TTC549 (cell line): Measurements from ENCODE around the gene ALAS2.
"Not testable (repeated sequence)": the region's sequence is repeated elsewhere in the genome, so short reads cannot be mapped to it uniquely, and the experiment has no call there.

ENCODE experiments used
- FAIRE-seq: peaks from 2 replicates; lab custom pipeline; 2012; peaks lifted over from hg19 to GRCh38; lab: Jason Lieb, UNC

ALAS2 gene, protein sequence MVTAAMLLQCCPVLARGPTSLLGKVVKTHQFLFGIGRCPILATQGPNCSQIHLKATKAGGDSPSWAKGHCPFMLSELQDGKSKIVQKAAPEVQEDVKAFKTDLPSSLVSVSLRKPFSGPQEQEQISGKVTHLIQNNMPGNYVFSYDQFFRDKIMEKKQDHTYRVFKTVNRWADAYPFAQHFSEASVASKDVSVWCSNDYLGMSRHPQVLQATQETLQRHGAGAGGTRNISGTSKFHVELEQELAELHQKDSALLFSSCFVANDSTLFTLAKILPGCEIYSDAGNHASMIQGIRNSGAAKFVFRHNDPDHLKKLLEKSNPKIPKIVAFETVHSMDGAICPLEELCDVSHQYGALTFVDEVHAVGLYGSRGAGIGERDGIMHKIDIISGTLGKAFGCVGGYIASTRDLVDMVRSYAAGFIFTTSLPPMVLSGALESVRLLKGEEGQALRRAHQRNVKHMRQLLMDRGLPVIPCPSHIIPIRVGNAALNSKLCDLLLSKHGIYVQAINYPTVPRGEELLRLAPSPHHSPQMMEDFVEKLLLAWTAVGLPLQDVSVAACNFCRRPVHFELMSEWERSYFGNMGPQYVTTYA

DNA sequence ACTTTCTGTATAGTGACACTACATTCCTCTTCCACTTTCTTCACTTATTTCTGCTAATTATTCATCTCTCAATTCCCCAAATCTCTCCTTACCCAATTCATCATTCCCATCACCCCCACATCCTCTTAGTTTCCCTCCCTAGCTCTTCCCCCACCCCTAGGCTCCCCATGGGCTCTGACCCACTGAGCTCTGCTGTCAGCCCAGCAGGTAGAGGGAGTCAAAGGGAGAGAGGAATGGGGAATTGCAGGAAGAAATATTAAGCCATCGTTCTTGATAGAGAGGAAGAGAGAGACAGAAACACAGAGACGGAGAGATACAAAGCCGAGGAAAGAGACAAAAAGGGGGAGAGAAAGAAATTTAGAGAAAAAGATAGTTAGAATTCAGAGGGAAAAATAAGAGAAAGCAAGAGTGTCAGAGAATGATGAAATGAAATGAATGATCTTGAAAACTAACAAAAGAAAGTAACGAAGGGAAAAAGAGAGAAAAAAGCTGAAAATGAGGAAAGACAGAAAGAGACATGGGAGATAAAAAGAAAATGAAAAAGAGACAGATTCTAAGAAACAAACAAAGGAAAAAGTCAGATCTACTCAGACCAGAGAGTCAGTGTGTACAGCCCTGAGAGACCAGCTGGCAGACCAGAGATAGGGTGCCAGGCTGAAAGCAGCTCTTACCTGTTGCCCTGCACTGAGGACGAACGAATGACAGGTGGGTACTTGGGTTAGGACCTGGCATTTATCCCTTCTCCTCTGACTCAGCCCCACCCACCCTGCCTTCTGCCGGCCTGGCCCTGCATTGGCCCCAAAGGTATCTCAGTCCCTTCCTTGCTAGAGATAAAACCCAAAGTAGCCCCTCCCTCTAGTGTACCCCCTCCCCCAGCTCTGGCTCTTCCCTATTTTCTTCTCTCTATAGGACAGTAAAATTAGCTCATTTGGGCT is at the start of gene ALAS2:
ALAS2 (minus strand) TSS at position 707 of the 935 bp plus-strand sequence. CDS start 4,977 bp downstream, outside the sequence.
- no peak for FAIRE-seq

DNA sequence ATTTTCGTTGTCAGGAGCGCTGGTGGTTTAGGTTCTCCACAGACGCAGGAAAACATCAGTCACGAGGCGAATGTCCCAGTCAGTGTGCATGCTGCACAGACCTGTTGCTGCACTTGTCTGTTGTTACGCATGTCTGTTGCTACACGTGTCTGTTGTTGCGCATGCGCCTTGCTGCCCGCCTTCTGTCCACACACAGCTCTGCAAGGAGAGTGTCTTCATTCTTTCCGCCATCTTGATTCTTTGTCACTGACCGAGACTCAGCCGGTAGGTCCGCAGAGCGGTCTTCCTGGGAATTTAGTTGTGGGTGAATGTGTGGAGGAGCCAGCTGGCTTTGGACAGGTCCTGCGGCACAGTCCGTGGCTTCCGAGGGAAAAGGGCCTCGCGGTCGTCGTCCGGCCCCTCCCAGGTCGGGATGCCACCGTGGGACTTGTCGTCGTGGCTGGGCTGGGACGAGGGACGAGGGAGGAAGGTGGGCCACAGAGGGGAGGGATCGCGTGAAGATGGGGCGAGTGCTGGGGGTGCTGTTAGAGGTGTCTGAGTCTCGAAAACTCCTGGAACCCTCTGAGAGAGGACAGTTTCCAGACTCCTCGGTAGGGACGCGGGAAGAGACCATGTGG is 44.2 kb upstream of the ALAS2 start, which contains the start of gene PAGE2B:
PAGE2B (plus strand) TSS at position 180 of the 617 bp plus-strand sequence. CDS start 1,012 bp downstream, outside the sequence.
- FAIRE-seq, result no peak

DNA sequence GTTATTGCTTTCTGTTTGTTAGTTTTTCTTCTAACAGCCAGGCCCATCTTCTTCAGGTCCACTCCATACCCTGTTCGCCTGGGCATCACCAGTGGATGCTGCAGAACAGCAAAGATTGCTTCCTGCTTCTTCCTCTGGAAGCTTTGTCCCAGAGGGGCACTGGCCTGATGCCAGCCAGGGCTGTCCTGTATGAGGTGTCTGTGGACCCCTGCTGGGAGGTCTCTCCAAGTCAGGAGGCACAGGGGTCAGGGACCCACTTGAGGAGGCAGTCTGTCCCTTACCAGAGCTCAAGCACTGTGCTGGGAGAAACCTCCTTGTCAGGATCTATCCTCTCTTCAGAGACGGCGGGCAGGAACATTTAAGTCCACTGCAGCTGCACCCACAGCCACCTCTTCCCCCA is 41.5 kb upstream of the ALAS2 start:
- FAIRE-seq, result no peak

DNA sequence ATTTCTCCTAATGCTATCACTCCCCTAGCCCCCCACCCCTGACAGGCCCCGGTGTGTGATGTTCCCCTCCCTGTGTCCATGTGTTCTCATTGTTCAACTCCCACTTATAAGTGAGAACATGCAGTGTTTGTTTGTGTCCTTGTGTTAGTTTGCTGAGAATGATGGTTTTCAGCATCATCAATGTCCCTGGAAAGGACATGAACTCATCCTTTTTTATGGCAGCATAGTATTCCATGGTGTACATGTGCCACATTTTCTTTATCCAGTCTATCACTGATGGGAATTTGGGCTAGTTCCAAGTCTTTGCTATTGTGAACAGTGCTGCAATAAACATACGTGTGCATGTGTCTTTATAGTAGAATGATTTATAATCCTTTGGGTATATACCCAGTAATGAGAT is 36.4 kb upstream of the ALAS2 start:
- FAIRE-seq, result not testable (repeated sequence)

DNA sequence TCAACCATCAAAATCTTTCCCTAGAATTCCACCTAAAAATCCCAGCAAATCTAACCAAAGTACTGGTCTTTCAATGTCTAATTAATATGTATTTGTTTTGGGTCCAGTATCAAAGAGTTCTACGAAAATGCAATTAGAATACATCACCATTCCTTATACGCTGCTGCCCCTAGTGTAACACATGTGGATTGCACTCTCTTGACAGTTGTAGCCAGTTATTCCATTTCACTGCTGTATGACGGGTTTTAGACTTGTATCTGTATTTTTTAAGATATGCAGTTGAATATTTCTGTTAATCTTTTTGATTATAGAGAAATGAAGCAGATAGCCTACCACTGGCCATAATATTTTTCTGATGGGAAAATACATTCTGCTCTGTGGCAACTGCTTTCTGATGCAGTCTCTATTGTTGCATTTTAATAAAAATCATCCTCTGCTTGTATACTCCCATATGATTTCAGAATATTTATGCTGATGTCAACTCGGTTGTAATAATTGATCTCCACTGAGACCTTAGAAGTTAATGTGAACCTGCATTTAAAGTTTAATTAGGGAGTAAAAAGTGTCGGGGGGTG is 27.0 kb upstream of the ALAS2 start:
- FAIRE-seq, result peak; percentile 74

DNA sequence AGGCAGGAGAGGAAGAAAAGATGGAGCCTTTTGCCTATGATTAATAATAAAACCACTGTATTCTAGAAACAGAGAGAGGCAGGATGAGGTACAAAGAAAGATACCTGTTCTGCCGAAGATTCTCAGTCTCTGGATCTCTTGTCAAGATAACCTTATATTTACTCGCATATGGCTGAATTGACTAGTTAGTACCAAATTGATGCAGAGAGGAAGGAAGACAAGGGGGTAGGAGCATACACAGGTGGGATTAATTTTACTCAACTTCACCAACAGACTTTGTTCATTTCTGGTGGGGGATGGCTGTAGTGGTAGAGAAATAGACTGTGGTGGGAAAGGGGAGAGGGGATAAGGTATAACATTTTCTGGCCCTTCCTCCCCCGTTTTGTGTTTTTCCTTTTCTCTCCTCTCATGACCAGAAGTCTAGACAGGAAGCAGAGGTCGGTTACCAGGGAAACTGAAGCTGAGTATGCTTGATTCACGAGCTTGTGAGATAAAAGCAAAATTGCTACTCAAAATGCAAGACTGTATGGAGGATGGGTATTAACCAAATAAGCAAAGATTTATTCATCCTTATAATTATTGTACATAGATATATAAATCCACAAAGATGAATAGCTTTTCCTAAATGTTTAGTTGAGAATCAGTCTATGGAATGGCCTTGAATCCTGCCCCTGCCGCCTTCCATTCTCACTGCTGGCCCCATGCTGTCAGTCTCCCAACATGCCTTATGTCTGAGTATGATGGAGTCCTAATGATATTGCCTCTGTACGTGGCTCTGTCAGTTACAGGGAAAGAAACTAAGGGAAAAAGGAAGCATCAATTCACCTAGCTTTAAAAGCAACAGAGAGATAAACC is 26.3 kb upstream of the ALAS2 start:
- no peak for FAIRE-seq

DNA sequence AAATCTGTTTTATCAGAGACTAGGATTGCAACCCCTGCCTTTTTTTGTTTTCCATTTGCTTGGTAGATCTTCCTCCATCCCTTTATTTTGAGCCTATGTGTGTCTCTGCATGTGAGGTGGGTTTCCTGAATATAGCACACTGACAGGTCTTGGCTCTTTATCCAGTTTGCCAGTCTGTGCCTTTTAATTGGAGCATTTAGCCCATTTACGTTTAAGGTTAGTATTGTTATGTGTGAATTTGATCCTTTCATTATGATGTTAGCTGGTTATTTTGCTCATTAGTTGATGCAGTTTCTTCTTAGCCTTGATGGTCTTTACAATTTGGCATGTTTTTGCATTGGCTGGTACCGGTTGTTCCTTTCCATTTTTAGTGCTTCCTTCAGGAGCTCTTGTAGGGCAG is 19.8 kb upstream of the ALAS2 start:
- not testable (repeated sequence) for FAIRE-seq

DNA sequence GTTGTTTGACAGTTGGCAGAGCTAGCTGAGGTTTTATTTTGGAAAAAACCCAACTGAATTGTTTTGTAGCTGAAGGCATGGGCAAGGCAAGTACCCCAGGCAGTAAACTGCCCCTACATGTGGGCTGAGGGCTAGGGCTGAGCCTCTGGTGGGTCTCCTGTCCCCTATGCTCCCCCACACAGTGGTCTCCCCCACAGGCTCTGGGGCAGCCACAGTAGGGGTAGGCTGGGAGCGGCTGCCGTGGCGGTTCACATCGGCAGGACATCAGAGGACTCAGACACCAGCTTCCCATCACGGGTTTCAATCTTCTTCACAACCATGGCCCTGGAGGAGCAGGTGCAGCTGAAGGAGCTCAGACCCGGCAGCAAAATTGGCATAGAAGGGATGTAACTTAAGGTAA is 10.7 kb upstream of the ALAS2 start:
- no peak for FAIRE-seq

DNA sequence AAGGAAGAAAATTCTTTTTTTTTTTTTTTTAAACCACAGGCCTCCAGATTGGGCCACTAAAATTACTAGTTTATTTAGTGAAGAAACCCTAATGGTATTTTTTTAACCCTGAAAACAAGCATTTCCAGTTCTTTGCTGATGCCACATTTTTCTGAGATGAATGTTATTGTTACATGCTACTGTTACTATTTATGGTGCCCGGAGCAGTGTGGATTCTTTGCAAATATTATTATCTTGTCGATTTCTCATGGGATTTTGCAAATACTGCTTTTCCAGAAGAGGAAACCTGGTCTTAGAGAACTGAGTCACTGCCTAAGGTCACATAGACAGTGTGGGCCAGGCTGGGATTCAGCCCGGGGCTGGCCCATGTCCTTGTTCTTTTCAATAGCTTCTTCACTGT is 8.7 kb upstream of the ALAS2 start:
- FAIRE-seq, result no peak

DNA sequence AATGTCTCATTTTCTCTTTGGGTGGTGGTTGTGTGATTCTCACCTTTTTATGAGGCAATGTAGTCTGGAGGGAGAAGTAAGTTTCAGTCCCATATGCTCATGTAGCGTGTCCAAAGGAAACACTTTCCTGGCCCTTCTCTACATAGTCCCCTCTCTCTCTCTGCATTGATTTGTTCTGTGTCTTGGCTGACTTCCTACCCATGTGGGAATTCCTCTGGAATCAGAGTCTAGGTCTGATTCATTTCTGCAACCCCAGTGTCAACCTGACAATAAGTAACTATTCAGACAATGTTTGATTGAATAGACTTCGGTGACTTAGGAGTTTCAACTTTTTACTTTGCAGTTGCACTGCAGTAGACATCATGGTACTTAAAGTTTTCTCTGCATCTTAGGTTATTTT is 2.7 kb upstream of the ALAS2 start:
- no peak for FAIRE-seq

DNA sequence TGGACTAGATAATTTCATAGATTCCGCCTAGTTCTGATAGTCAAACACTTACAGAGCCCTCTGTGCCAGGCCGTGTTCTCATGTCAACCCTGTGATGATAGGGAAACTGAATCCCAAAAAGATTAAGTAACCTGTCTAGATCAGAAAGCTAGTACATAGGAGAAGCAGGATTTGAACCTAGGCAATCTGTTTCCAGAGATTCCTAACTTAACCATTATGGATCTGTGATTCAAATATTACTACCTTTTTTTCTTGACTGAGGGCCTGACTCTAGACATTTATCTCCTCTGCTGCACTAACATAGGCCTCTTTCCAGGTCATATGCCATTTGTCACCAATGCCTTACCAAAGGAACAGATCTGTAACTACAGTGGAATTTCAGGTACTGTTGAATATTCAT is 1.5 kb downstream of the ALAS2 start:
- FAIRE-seq, result no peak

DNA sequence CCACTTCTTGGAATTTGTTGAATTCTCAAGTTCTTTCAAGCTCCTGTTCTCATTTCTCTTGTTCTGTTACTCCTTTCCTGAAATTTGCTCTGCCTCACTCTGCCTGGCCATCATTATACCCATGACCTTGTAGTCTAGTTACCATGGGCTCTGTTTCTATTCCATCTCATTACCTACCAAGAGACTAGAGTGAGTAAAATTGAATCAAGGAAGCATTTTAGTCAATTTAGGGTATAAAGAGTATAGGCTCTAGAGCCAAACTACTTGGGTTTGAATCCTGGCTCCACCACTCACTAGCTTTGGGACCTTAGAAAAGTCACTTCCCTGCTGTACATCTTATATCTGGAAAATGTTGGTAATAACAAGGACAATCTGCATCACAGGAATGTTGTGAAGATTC is 2.2 kb downstream of the ALAS2 start:
- no peak for FAIRE-seq

DNA sequence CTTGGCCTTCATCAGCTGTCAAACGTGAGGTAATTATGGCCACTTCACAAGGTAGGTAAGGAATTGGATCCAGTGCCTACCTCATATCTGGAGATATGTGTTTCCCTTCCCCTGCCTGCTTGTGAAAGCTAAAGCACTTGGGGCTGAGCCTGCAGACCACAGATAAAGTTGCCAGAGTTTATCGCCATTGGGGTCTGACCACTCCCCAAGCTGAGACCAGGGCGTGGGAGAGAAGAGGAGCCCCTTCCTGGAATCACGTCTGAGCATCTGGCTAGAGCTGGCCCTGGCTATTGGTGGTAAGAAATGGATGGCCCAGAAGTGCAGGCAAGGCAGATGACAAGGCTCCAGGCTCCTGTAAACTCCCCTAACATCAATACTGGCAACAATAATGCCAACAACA is 2.7 kb downstream of the ALAS2 start:
- FAIRE-seq, result no peak

DNA sequence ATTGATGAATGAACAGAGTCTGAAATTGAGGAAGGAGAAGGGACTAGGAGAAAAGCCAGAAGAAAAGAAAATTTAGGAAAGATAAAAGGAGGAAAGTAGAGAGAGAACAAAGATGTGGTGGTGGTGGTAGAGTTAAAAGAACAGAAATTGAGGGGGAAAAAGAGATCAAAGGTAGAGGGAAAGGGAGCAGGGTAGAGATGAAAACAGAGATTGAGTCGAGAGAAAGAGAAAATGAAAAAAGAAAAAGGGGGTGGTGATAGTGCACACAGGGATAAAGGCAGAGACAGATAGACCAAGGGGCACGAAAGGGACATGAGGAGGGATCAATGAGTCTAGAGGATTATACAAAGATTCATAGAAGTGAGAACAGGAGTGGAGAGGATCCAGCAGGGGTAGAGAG is 3.9 kb downstream of the ALAS2 start:
- no peak for FAIRE-seq

DNA sequence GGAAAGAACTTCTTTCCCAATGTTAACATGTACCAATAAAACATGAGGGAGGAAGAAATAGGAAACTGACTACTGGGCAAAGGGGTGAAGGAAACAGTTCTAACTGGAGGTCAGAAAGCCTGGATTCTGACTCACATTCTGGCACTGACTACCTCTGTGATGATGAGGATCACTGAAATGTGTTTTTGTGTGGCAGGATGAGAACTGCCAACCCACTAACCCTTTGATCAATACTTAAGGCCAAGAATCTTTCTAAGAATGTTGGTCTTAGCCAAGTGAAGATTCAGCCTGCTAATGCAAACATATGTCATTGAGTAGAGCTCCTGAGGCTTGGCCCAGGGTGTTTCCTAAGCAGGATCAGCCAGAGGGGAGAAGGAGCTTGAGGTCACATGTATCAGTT is 4.6 kb downstream of the ALAS2 start:
- no peak for FAIRE-seq

DNA sequence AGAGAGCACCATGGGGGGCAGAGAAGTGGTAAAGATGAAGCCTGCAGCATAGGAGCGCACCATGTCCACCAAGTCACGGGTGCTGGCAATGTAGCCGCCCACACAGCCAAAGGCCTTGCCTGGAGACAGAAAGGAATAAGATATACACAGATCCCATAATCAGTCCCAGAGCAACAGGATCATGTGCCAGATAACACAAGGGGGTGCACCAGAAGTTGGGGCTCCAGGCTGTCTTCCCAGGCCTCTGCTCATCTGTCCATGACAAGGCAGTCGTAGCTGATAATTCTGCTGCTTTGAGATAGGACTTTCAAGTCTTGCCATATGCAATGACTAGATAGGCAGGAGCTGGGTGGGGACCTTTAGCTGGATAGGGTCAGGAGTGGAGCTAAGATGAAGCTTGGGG is 15.9 kb downstream of the ALAS2 start:
- no peak for FAIRE-seq

DNA sequence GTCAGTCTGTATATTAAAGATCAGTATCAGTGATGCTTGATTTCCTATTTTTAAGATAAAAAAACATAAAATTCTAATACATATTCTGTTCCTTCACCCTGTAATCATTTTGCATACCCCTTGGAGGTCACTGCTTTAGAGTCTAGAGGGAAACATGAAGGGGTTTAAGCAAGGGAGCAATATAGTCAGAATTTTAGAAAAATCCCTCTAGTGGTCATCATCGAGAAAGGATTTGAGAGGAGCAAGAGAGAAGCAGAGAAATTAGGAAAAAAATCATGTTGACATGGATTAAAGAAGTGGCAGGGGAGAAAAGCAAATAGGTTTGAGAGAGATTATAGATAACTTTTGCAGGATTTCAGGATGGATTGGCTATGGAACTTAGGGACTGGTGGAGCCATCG is 19.5 kb downstream of the ALAS2 start:
- no peak for FAIRE-seq

DNA sequence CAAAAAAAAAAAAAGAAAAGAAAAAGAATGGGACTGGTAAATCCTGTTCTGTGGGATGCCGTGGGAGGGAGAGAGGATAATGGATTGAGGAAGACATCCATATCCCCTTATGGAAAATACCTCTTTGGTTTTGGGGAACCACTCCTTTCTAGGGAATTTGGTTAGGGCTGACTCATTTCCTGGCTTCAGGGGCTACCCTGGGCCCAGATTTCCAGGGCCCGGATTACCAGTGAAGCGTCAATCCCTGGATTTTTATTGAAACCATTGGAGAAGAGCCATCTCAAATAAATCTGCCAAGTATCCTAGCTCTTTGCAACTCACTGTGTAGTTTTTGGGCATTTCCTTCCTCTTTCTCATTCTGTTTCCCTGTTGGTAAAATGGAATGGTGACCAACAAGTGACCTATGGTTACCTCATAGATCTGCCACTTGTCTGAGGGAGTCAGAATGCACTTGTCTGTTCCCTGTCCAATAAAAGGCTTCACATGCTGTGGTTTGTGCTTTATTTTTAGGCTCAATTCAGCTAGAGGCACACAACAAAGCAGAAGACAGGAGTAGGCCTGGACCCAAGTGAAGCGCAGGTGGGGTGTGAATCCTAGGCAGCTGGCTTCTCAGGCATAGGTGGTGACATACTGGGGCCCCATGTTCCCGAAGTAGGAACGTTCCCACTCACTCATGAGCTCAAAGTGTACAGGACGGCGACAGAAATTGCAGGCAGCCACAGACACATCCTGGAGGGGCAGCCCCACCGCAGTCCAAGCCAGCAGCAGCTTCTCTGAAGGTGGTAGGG is 22.0 kb downstream of the ALAS2 start:
- no peak for FAIRE-seq

DNA sequence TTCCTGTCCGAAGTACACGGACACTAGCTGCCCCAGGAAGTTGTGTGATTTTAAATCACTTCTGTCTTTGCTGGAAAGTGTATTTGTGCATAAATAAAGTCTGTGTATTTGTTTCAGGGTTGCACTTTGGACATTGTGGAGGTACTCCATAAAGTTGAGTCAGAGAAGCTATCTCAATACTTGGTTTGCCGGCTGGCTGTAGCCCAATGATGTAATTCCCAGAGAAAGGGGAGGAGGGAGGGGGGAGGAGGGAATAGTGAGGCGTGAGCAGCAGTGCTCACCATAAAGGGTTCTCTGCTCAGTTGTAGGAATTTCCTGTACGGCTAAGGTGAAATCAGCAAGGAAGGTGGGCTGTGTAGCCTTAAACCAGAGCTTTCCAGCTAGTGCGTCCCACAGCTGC is 23.1 kb downstream of the ALAS2 start:
- no peak for FAIRE-seq
